KMS-11 (cell line): Measurements from ENCODE around the gene PDE1C.

Experiments used
- H2AFZ ChIP-seq: fragments of 200-600 bp; sonication (generic); 2 replicates; pipeline ENCODE4 v1.6.1; 2016; ENCODE audit warnings: antibody characterized with exemption, mixed run types, low read depth
- H3K27ac ChIP-seq: fragments of 200-600 bp; sonication (generic); 2 replicates; pipeline ENCODE4 v1.6.1; 2016; ENCODE audit warnings: mild to moderate bottlenecking, mixed run types
- H3K27me3 ChIP-seq: fragments of 200-600 bp; sonication (generic); 2 replicates; pipeline ENCODE4 v1.6.1; 2017; ENCODE audit warnings: mild to moderate bottlenecking, low read depth, mixed run types, moderate library complexity; ENCODE audit not compliant: insufficient read depth
- H3K36me3 ChIP-seq: fragments of 200-600 bp; sonication (generic); 2 replicates; pipeline ENCODE4 v1.6.1; 2017; ENCODE audit warnings: mild to moderate bottlenecking, mixed run types; ENCODE audit not compliant: insufficient read depth
- H3K4me1 ChIP-seq: fragments of 200-600 bp; sonication (generic); 2 replicates; pipeline ENCODE4 v1.6.1; 2016; ENCODE audit warnings: mild to moderate bottlenecking, low read depth, mixed run types; ENCODE audit not compliant: poor library complexity, severe bottlenecking
- H3K4me2 ChIP-seq: fragments of 200-600 bp; sonication (generic); 2 replicates; pipeline ENCODE4 v1.7.0; 2016; ENCODE audit warnings: mild to moderate bottlenecking, mixed run types
- H3K4me3 ChIP-seq: fragments of 200-600 bp; sonication (generic); IDR thresholded peaks from 2 replicates; pipeline ENCODE4 v1.6.1; 2017; ENCODE audit warnings: low read depth, low read length, mixed read lengths; ENCODE audit not compliant: insufficient read depth
- H3K79me2 ChIP-seq: fragments of 200-600 bp; sonication (generic); 2 replicates; pipeline ENCODE4 v1.6.1; 2016; ENCODE audit warnings: low read depth, mixed run types; ENCODE audit not compliant: insufficient read depth
- H3K9ac ChIP-seq: fragments of 200-600 bp; sonication (generic); 2 replicates; pipeline ENCODE4 v1.6.1; 2016; ENCODE audit warnings: mild to moderate bottlenecking, mixed run types
- H4K20me1 ChIP-seq: fragments of 200-600 bp; sonication (generic); 2 replicates; pipeline ENCODE4 v1.6.1; 2016; ENCODE audit warnings: mild to moderate bottlenecking, mixed run types; ENCODE audit not compliant: insufficient read depth
- TF ChIP-seq, protein P1 (sequence below): fragments of 200-600 bp; sonication (generic); conservative IDR thresholded peaks from 2 replicates; pipeline ENCODE4 v1.6.1; 2017; ENCODE audit warnings: low read depth, mild to moderate bottlenecking, antibody characterized with exemption, low read length, moderate library complexity, mixed read lengths

The PDE1C gene

DNA sequence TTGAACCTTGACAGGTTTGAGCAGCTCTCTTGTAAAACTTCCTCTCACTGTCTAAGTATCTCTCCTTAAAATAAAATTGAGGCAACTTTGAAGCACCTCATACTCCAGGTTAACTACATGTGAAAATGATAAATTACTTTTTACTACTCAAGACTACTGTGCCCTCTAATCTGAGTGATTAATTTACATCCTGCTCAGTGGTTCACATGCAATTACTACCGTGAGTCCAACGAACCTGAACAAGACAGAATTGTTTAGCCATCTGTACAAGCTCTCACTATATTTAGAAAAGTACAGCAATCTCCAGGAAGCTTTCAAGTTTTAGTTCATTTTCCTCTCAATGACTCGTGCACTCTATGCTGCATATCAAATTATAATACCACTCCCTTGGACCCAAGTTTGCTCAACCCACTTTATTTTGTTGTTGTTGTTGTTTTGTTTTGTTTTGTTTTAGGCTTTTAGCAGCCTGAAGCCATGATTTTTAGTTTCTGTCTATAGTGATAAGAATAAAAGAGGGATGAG, 21.2 kb downstream of the PDE1C start:
- Histone ChIP-seq H3K79me2 (no peaks in the 10 kb centered on the region), H3K4me3 (no peak overlapping the region), H3K36me3 (no peaks in the 10 kb centered on the region), H3K27me3 (no peaks in the 10 kb centered on the region), H3K4me2 (no peak overlapping the region), H3K4me1 (no peaks in the 10 kb centered on the region), H4K20me1 (no peaks in the 10 kb centered on the region), H2AFZ (no peak overlapping the region), H3K9ac (no peak overlapping the region), H3K27ac (no peak overlapping the region)
- TF ChIP-seq, protein P1, sequence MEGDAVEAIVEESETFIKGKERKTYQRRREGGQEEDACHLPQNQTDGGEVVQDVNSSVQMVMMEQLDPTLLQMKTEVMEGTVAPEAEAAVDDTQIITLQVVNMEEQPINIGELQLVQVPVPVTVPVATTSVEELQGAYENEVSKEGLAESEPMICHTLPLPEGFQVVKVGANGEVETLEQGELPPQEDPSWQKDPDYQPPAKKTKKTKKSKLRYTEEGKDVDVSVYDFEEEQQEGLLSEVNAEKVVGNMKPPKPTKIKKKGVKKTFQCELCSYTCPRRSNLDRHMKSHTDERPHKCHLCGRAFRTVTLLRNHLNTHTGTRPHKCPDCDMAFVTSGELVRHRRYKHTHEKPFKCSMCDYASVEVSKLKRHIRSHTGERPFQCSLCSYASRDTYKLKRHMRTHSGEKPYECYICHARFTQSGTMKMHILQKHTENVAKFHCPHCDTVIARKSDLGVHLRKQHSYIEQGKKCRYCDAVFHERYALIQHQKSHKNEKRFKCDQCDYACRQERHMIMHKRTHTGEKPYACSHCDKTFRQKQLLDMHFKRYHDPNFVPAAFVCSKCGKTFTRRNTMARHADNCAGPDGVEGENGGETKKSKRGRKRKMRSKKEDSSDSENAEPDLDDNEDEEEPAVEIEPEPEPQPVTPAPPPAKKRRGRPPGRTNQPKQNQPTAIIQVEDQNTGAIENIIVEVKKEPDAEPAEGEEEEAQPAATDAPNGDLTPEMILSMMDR: no peak

- Histone ChIP-seq H4K20me1 (no peaks in the 10 kb centered on the region), H3K27ac (no peak overlapping the region), H3K4me1 (no peaks in the 10 kb centered on the region), H3K79me2 (no peaks in the 10 kb centered on the region), H2AFZ (no peak overlapping the region), H3K36me3 (no peaks in the 10 kb centered on the region), H3K27me3 (no peaks in the 10 kb centered on the region), H3K9ac (no peak overlapping the region), H3K4me3 (no peak overlapping the region), H3K4me2 (no peak overlapping the region)
- TF ChIP-seq, protein P1: no peak
Measured at GRCh38 chr7:32047801-32048200, 22.4 kb downstream of the PDE1C start.

DNA sequence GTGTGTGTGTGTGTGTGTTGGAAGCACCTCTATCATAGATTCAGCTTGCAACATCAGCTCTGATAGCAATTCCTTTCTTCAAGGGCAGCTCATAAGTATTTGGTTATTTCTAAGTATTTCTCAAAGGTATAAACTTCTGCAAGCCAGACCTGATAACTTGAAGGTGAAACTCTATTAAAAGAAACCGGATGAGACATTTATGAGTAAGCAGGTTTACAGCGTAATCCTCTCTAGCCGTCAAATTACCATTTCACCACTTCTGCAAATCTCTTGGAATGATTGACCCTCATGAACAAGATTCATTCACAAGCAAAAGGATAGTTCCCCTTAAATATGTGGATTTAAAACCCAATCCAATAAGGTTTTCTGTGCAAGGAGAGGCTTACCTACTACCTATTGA, 23.1 kb downstream of the PDE1C start:
- Histone ChIP-seq H2AFZ (no peak overlapping the region), H3K27ac (no peak overlapping the region), H3K36me3 (no peaks in the 10 kb centered on the region), H3K27me3 (no peaks in the 10 kb centered on the region), H4K20me1 (no peaks in the 10 kb centered on the region), H3K4me3 (no peak overlapping the region), H3K9ac (no peak overlapping the region), H3K79me2 (no peaks in the 10 kb centered on the region), H3K4me2 (no peak overlapping the region), H3K4me1 (no peaks in the 10 kb centered on the region)
- TF ChIP-seq, protein P1: no peak

DNA sequence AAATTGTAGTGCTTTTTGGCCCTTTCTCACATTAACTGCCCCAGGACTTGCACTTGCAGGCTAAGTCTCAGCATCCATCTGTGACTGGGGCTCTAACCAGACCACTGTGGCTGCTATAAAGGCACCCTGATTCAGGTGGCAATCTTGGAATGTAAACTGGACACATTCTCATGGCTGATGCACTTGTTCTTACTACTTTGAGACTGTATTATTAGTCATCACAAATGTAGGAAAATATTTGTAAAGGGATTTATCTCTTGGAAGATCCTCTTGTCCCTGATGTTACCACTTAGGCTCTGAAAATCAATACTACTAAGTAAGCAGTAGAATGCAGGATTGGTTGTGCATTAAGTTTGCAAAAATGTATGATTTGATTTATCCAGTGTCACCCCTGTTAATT, 25.0 kb downstream of the PDE1C start:
- Histone ChIP-seq H3K79me2 (no peaks in the 10 kb centered on the region), H4K20me1 (no peaks in the 10 kb centered on the region), H3K4me2 (no peak overlapping the region), H3K4me3 (no peak overlapping the region), H3K27ac (no peak overlapping the region), H3K36me3 (no peaks in the 10 kb centered on the region), H2AFZ (no peak overlapping the region), H3K9ac (no peak overlapping the region), H3K27me3 (no peaks in the 10 kb centered on the region), H3K4me1 (no peaks in the 10 kb centered on the region)
- TF ChIP-seq, protein P1: no peak
